Measurements from ENCODE around the gene BRD4. TPM values are rescaled to one million over a fixed set of nuclear protein-coding genes. Genes with fewer than 3 reads are reported as not detected.
A peak's percentile ranks its signal among the peaks of the same experiment; 100 is the strongest.

The BRD4 gene
- polyA plus RNA-seq, 3 donors, result 3.7 to 19.2 (median 4.2) TPM

- H3K4me1 Mint-ChIP-seq, result peaks cover 68% of the 10 kb centered on the region
- no peak overlapping the region for H2AFZ ChIP-seq (ENCODE audit: insufficient read depth, low read depth, low read length, poor library complexity, severe bottlenecking)
- H4K20me1 ChIP-seq (ENCODE audit: insufficient read depth, low read length), result peaks cover 100% of the 10 kb centered on the region
- H3K4me3 Mint-ChIP-seq, result peak overlapping the region in 1 of 2 donors; percentile 67
- peaks cover 0 to 2% (median 0%) of the 10 kb centered on the region in 3 donors for H3K27me3 Mint-ChIP-seq (ENCODE audit: low read depth in 3 of 3)
- H3K36me3 Mint-ChIP-seq, result peaks cover 7 to 10% of the 10 kb centered on the region in 2 donors
- H3K4me1 ChIP-seq (ENCODE audit: control insufficient read depth in 1 of 2, insufficient read depth in 2 of 2, low read length in 2 of 2), result peaks cover 54% of the 10 kb centered on the region in 2 donors
- H3K4me3 ChIP-seq (replicated peaks in 1 of 3; ENCODE audit: low read depth in 2 of 3, low read length in 3 of 3), result peak overlapping the region in 1 of 3 experiments; percentile 11
- WGBS (ENCODE audit: insufficient coverage), result 0% methylated on average over 4 of the region's 6 CpGs
- peak overlapping the region; percentile 30 for H3K4me2 ChIP-seq (replicated peaks; ENCODE audit: extremely low read depth, low read length, poor library complexity, severe bottlenecking)
- no peak overlapping the region for H3K9ac ChIP-seq (ENCODE audit: insufficient read depth, low read length, poor library complexity, severe bottlenecking)
- peak overlapping the region; percentile 81 to 92 (median 85) for H3K27ac Mint-ChIP-seq
- H3K9me3 Mint-ChIP-seq, result peaks cover 0 to 3% (median 0%) of the 10 kb centered on the region in 7 donors
- peaks cover 0 to 6% of the 10 kb centered on the region in 2 donors for H3K36me3 ChIP-seq (replicated peaks in 1 of 2; ENCODE audit: control insufficient read depth in 1 of 2, insufficient read depth in 2 of 2, low read length in 2 of 2)
- peak; percentile 74 to 93 (median 82) for DNase-seq
- H3K79me2 ChIP-seq (ENCODE audit: insufficient read depth, low read length), result peaks cover 100% of the 10 kb centered on the region
- no peak for TF ChIP-seq CTCF (IDR thresholded peaks at IDR 0.05)
- intact Hi-C loops (cut with micrococcal nuclease), result loop anchor here in 1 of 2 donors (1.0 kb wide), 1 partner anchor 30 kb away; no protein-coding TSS in a partner anchor
- H3K27me3 ChIP-seq (ENCODE audit: control insufficient read depth in 2 of 2, insufficient read depth in 2 of 2, low read length in 2 of 2), result no peaks in the 10 kb centered on the region
- peak overlapping the region; percentile 51 to 80 for H3K27ac ChIP-seq (ENCODE audit: low read depth in 1 of 2, low read length in 2 of 2)
- no peaks in the 10 kb centered on the region for H3K9me3 ChIP-seq (replicated peaks in 1 of 2; ENCODE audit: control insufficient read depth in 1 of 2, insufficient read depth in 1 of 2, low read length in 2 of 2)
These were observed 14.1 kb downstream of the BRD4 start for GRCh38 chr19:15318241-15318691.

- Mint-ChIP-seq H3K27ac (peak overlapping the region in 6 of 7 donors; percentile 84 to 92 (median 90)), H3K4me1 (peaks cover 69% of the 10 kb centered on the region), H3K36me3 (peaks cover 5 to 8% of the 10 kb centered on the region in 2 donors), H3K9me3 (peaks cover 0 to 3% (median 0%) of the 10 kb centered on the region in 7 donors), H3K27me3 (ENCODE audit: low read depth in 3 of 3) (peaks cover 0 to 2% (median 0%) of the 10 kb centered on the region in 3 donors), H3K4me3 (peak overlapping the region; percentile 0 to 67)
- TF ChIP-seq CTCF (IDR thresholded peaks at IDR 0.05), result no peak
- H3K27ac ChIP-seq (ENCODE audit: low read depth in 1 of 2, low read length in 2 of 2), result peak overlapping the region; percentile 43 to 80
- H3K4me3 ChIP-seq (replicated peaks in 1 of 3; ENCODE audit: low read depth in 2 of 3, low read length in 3 of 3), result peak overlapping the region in 1 of 3 experiments; percentile 11
- H3K4me2 ChIP-seq (replicated peaks; ENCODE audit: extremely low read depth, low read length, poor library complexity, severe bottlenecking), result peak overlapping the region; percentile 30
- H3K79me2 ChIP-seq (ENCODE audit: insufficient read depth, low read length), result peaks cover 100% of the 10 kb centered on the region
- intact Hi-C loops (cut with micrococcal nuclease), result loop anchor here in 1 of 2 donors (1.0 kb wide), 1 partner anchor 31 kb away; no protein-coding TSS in a partner anchor
- no peaks in the 10 kb centered on the region for H3K27me3 ChIP-seq (ENCODE audit: control insufficient read depth in 2 of 2, insufficient read depth in 2 of 2, low read length in 2 of 2)
- H3K36me3 ChIP-seq (replicated peaks in 1 of 2; ENCODE audit: control insufficient read depth in 1 of 2, insufficient read depth in 2 of 2, low read length in 2 of 2), result peaks cover 0 to 6% of the 10 kb centered on the region in 2 donors
- 100% methylated on average over 1 of the region's 3 CpGs for WGBS (ENCODE audit: insufficient coverage)
- H2AFZ ChIP-seq (ENCODE audit: insufficient read depth, low read depth, low read length, poor library complexity, severe bottlenecking), result no peak overlapping the region
- peaks cover 100% of the 10 kb centered on the region for H4K20me1 ChIP-seq (ENCODE audit: insufficient read depth, low read length)
- DNase-seq, result no peak
- peaks cover 48 to 51% of the 10 kb centered on the region in 2 donors for H3K4me1 ChIP-seq (ENCODE audit: control insufficient read depth in 1 of 2, insufficient read depth in 2 of 2, low read length in 2 of 2)
- no peak overlapping the region for H3K9ac ChIP-seq (ENCODE audit: insufficient read depth, low read length, poor library complexity, severe bottlenecking)
- H3K9me3 ChIP-seq (replicated peaks in 1 of 2; ENCODE audit: control insufficient read depth in 1 of 2, insufficient read depth in 1 of 2, low read length in 2 of 2), result no peaks in the 10 kb centered on the region
These were observed 14.8 kb downstream of the BRD4 start for GRCh38 chr19:15317392-15318071.
